Neural cell (in vitro differentiated cells): Measurements from ENCODE around the gene NLRP6.

Experiments
- RAD21 ChIP-seq: fragments of 450-650 bp; conservative IDR thresholded peaks from 2 replicates; pipeline ENCODE4 v1.6.1; 2014; ENCODE audit warnings: antibody characterized with exemption, mild to moderate bottlenecking, moderate library complexity
- TF ChIP-seq, protein P1 (sequence below): fragments of 450-650 bp; IDR thresholded peaks from 2 replicates; pipeline ENCODE4 v1.5.1; 2014; ENCODE audit warnings: antibody characterized with exemption, mild to moderate bottlenecking, moderate library complexity; ENCODE audit not compliant: poor library complexity, severe bottlenecking

DNA sequence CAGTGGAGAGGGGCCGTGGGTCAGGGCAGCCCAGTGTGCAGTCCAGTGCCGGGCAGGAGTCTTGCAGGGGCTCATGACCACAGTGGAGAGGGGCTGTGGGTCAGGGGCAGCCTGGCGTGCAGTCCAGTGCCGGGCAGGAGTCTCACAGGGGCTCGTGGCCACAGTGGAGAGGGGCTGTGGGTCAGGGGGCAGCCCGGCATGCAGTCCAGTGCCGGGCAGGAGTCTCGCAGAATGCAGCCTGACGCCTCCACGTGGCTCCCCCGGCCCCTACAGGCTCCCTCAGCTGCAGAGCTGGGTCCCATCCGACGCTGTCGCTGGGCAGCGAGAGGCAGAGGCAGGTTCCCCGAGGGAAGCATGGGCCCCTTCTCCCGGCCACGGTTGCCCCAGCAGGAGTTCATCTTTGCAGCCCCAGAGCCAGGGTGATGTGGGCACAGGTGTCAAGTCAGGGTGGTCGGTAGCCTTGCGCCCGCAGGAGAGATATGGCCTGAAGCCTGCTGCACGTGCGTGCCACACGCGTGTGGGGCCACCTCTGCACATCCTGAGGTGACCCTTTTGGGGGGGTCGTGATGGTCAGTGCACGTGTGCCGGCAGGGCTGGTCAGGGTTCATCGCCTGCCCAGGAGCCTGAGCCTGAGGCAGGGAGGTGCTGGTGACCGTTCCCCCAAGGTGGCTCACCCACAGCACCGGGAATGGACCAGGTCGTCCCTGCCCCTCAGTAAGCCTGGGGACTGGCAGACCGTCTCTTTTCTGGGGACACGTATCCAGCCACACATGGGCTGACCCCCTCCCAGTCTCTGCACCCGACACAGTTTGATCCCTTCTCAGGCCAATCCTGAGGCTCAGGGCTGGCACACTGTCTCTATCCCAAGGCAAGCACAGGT lies 18.2 kb downstream of the NLRP6 start:
- TF ChIP-seq, protein P1, sequence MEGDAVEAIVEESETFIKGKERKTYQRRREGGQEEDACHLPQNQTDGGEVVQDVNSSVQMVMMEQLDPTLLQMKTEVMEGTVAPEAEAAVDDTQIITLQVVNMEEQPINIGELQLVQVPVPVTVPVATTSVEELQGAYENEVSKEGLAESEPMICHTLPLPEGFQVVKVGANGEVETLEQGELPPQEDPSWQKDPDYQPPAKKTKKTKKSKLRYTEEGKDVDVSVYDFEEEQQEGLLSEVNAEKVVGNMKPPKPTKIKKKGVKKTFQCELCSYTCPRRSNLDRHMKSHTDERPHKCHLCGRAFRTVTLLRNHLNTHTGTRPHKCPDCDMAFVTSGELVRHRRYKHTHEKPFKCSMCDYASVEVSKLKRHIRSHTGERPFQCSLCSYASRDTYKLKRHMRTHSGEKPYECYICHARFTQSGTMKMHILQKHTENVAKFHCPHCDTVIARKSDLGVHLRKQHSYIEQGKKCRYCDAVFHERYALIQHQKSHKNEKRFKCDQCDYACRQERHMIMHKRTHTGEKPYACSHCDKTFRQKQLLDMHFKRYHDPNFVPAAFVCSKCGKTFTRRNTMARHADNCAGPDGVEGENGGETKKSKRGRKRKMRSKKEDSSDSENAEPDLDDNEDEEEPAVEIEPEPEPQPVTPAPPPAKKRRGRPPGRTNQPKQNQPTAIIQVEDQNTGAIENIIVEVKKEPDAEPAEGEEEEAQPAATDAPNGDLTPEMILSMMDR: no peak
- TF ChIP-seq RAD21: no peak
